GM04504 (cell line): ENCODE results near the gene CDHR5.

Source experiments
- DNase-seq: peaks from one replicate; pipeline ENCODE4 v3.0.0-alpha.2; 2012; ENCODE audit warnings: low read depth

Gene CDHR5

GRCh38 chr11:645536-645935, 20.8 kb upstream of the CDHR5 start:
- DNase-seq = no peak

GRCh38 chr11:643849-644738, 19.3 kb upstream of the CDHR5 start:
- DNase-seq = no peak

DNA sequence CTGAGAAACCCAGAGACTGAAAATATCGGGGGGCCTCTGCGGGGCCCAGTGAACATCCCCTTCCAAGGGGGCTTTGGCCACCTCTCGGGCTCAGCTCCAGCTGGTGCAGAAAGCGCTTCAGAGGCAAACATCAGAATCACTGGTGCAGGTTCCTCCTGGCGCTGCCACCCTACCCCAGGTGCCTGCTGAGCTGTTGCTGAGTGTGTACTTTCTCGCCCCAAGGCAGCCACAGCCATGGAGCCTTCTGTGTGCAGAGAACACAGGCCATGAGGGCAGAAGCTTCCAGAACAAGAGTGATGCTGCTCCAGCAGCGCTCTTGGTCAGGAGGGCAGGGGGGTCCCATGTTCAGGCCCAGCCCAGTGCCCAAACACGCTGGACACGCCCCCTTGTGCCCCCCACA, 18.6 kb upstream of the CDHR5 start:
- no peak for DNase-seq

- no peak for DNase-seq
These were observed 17.1 kb upstream of the CDHR5 start for GRCh38 chr11:641806-642370.

DNA sequence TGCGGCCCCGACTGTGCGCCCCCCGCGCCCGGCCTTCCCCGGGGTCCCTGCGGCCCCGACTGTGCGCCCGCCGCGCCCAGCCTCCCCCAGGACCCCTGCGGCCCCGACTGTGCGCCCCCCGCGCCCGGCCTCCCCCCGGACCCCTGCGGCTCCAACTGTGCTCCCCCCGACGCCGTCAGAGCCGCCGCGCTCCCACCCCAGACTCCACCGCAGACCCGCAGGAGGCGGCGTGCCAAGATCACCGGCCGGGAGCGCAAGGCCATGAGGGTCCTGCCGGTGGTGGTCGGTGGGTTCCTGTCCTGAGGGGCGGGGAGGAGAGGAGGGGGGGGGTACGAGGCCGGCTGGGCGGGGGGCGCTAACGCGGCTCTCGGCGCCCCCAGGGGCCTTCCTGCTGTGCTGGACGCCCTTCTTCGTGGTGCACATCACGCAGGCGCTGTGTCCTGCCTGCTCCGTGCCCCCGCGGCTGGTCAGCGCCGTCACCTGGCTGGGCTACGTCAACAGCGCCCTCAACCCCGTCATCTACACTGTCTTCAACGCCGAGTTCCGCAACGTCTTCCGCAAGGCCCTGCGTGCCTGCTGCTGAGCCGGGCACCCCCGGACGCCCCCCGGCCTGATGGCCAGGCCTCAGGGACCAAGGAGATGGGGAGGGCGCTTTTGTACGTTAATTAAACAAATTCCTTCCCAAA, 15.4 kb upstream of the CDHR5 start:
- no peak for DNase-seq

GRCh38 chr11:639332-639955, 14.7 kb upstream of the CDHR5 start:
- DNase-seq = no peak

DNA sequence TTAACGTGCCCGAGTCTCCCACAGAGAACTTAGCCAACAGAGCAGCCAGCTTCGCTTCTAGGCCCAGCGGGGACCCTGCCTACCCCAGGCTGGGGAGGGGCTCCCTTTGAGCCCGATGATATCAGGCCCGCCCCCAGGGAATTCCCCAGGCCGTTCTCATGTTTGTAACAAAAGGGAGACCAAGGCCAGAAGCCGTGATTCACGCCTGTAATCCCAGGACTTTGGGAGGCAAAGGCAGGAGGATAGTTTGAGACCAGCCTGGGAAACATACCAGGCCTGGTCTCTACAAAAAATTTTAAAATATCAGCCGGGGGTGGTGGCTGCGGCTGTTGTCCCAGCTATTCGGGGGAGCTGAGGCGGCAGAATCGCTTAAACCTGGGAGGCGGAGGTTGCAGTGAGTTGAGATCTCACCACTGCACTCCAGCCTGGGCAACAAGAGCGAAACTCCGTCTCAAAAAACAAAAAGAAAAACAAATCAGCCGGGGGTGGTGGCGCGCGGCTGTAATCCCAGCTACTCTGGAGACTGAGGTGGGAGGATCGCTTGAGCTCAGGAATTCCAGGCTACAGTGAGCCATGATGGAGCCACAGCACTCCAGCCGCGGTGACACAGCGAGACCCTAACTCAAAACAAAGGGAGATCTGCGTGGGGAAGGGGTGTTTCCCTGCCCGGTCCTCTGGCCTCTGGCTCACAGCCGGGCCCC, 14.0 kb upstream of the CDHR5 start:
- no peak for DNase-seq

DNA sequence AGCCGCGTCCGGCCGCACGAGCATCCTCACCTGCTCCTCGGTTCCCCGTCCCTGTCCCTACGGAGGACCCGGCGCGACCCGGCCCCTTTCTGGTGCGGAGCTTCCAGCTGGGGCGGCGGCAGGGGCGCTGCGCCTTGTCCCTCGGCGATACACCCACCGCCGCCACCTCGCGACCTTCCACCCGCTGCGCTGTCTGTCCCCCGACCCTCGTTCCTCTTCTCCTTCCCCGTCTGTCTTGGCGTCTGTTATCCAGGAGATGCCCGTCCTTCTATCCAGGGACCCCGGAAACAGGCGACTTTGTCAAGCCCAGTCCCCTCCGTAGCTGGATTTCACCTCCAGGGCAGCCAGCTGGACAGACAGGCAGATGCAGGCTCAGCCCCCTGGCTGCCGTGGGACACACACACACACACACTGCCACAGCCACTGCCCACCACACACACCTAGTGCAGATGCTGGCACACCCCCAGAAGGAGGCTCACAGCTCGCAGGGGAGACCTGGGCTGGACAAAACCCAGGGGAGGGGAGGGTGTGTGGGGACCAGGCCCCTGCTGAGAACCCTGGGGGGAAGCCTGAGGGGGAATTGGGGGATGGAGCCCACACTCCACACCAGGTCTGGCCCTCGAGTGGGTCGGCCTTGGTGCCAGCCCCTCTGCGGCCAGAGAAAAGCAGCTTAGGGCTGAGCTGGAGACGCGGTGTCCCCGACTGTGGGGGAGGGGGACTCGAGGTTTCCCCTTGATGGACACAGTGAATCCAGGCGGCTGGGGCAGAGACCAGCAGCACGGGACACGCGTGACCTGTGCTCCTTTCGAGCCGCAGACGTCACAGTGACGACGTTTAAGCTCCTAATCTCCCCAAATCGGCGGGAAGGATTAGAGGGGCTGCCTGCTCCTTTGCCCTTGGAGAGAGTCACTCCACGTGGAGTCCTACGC, 13.1 kb upstream of the CDHR5 start:
- DNase-seq = no peak

- DNase-seq = no peak
These were observed 12.5 kb upstream of the CDHR5 start for GRCh38 chr11:637333-637592.

GRCh38 chr11:636511-637332, 12.0 kb upstream of the CDHR5 start, which contains the start of gene DRD4:
DRD4 (plus strand) TSS chr11:637269; CDS start chr11:637305, 36 bp downstream.
- no peak for DNase-seq

GRCh38 chr11:635945-636510, 11.3 kb upstream of the CDHR5 start:
- DNase-seq = no peak

DNA sequence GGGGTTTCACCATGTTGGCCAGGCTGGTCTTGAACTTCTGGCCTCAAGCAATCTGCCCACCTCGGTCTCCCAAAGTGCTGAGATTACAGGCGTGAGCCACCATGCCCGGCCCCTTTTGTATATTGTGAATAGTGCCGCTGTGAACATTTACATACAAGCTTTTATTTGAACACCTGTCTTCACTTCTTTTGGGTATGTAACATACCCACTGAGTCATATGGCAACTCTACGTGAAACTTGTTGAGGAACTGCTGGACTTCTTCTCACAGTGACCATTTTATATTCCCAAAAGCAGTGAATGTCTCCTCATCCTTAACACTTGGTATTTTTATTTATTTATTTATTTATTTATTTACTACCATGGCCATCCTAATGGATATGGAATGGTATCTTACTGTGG, 6.1 kb upstream of the CDHR5 start:
- no peak for DNase-seq

DNA sequence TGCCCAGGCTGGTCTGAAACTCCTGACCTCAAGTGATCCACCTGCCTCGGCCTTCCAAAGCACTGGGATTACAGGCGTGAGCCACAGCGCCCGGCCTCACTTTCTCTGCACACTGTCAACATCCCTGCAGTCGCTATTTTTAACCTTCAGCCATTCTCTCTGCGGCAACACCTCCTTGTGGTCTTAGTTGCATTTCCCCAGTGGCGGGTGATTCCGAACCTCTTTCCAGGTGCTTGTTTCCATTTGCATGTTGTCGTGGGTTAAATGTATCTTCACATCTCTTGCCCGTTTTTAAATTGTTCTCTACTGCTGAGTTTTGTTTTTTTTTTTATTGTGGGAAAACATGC, 4.5 kb upstream of the CDHR5 start:
- no peak for DNase-seq

DNA sequence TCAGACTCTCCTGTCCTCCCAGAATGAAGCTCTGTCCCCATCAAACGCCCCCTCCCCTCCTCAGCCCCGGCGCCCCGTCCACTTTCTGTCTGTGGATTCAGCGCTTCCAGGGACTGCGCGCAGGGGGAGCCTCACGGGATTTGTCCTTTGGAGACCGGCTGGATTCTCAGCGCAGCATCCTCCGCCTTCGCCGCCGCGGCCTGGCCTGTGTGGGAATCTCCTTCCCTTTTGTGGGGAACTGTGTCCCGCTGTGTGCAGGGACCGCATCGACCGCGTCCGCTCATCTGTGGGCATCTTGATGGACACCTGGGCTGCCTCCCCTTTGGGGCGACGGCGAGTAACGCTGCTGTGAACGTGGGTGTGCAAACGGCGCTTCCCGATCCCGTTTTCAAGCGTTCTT, 3.3 kb upstream of the CDHR5 start:
- no peak for DNase-seq

- DNase-seq = no peak
These were observed 2.5 kb upstream of the CDHR5 start for GRCh38 chr11:627308-627576.

DNA sequence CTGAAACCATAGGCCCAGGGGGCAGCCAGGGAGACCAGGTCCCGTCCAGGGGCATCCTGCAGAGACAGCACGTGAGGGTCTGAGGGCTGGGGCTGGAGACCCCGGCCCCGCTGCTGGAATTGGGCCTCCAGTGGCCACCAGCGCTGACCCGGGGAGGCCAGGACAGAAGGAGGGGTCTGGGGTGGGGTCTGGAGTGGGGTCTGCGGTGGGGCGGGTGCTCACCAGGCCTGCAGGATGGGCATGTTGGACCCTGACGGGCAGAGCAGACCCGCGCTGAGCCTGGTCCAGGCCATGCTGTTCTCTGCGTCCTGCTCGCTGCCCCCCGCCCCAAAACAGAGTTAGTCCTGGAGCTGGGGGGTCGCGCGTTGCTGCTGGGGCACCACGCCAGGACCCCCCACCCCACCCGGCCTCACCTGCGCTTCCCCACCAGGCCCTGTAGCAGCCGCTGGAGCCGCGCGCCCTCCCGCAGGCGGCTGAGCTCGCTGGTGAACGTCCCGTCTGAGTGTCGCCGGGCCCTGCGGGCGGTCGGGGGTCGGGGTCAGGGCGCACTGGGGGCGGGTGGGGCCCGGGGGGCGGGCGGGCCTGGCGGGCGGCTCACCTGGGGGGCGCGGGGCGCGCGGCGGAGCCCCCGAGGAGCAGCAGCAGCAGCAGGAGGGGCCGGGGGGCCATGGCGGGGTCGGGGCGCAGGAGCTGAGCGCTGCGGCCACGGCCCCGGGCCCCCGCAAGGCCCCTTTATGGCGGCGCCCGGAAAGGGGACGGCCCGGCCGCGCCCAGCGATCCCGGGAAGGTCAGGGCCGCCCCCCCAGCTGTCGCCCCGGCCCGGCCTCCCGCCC, 1.9 kb upstream of the CDHR5 start, which contains the start of gene SCT:
TSS of gene SCT (minus strand) at position 707 of the 833 bp plus-strand sequence. CDS start at position 669, 38 bp downstream.
- no peak for DNase-seq

- no peak for DNase-seq
These were observed 997 bp upstream of the CDHR5 start for GRCh38 chr11:625636-626268.

GRCh38 chr11:623999-624704, 603 bp downstream of the CDHR5 start:
- no peak for DNase-seq
